ENCODE data around the gene RNF213. TPM values are rescaled to one million over a fixed set of nuclear protein-coding genes. Genes with fewer than 3 reads are reported as not detected.

Gene RNF213
- total RNA-seq, 1 donor from 2014 or later = 80.5 TPM

GRCh38 chr17:80416260-80416939, 155.7 kb downstream of the RNF213 start:
- TF ChIP-seq CTCF (conservative IDR thresholded peaks at IDR 0.05; ENCODE audit: low read depth, low read length) = no peak
- H3K4me3 ChIP-seq (ENCODE audit: low read depth, low read length) = peak overlapping the region; percentile 94
- DNase-seq (ENCODE audit: low read depth) = no peak

GRCh38 chr17:80416940-80417293, 156.3 kb downstream of the RNF213 start:
- no peak overlapping the region for H3K4me3 ChIP-seq (ENCODE audit: low read depth, low read length)
- TF ChIP-seq CTCF (conservative IDR thresholded peaks at IDR 0.05; ENCODE audit: low read depth, low read length) = no peak
- DNase-seq (ENCODE audit: low read depth) = no peak

GRCh38 chr17:80418589-80418988, 157.9 kb downstream of the RNF213 start:
- H3K4me3 ChIP-seq (ENCODE audit: low read depth, low read length) = no peak overlapping the region
- DNase-seq (ENCODE audit: low read depth) = no peak
- no peak for TF ChIP-seq CTCF (conservative IDR thresholded peaks at IDR 0.05; ENCODE audit: low read depth, low read length)

- no peak for DNase-seq (ENCODE audit: low read depth)
- no peak overlapping the region for H3K4me3 ChIP-seq (ENCODE audit: low read depth, low read length)
- TF ChIP-seq CTCF (conservative IDR thresholded peaks at IDR 0.05; ENCODE audit: low read depth, low read length) = no peak
These were observed 158.6 kb downstream of the RNF213 start for GRCh38 chr17:80419255-80419654.

GRCh38 chr17:80421381-80422090, 160.9 kb downstream of the RNF213 start:
- no peak for DNase-seq (ENCODE audit: low read depth)
- no peak for TF ChIP-seq CTCF (conservative IDR thresholded peaks at IDR 0.05; ENCODE audit: low read depth, low read length)
- H3K4me3 ChIP-seq (ENCODE audit: low read depth, low read length) = no peak overlapping the region

- no peak for DNase-seq (ENCODE audit: low read depth)
- H3K4me3 ChIP-seq (ENCODE audit: low read depth, low read length) = no peak overlapping the region
- no peak for TF ChIP-seq CTCF (conservative IDR thresholded peaks at IDR 0.05; ENCODE audit: low read depth, low read length)
These were observed 161.6 kb downstream of the RNF213 start for GRCh38 chr17:80422276-80422675.

- H3K4me3 ChIP-seq (ENCODE audit: low read depth, low read length) = no peak overlapping the region
- TF ChIP-seq CTCF (conservative IDR thresholded peaks at IDR 0.05; ENCODE audit: low read depth, low read length) = no peak
- DNase-seq (ENCODE audit: low read depth) = no peak
These were observed 162.3 kb downstream of the RNF213 start for GRCh38 chr17:80422981-80423380.
